ENCODE data around the gene CTNNA3.
"Not testable (repeated sequence)": the region's sequence is repeated elsewhere in the genome, so short reads cannot be mapped to it uniquely, and the experiment has no call there.

CTNNA3 gene

GRCh38 chr10:66466622-66467021, 1229.4 kb downstream of the CTNNA3 start:
- DNase-seq, result no peak

GRCh38 chr10:66463611-66464010, 1232.4 kb downstream of the CTNNA3 start:
- DNase-seq, result no peak

- no peak for DNase-seq
Observed at GRCh38 chr10:66457629-66458028, 1238.4 kb downstream of the CTNNA3 start.

DNA sequence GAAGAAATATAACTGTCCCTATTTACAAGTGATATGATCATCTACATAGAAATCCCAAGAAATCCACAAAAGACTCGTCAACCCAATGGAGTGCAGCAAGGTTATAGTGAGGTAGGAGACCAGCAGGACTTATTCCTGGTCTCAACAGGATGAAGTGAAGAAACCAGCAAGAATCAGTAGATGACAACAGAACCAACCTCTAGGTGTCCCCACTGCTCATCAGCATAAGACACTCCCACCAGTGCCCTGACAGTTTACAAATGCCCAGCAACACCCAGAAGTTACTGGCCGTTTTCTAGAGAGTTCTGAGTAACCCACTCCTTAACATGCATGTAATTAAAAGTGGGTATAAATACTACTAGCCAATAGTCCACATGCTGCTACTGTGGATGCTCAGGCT, 1240.7 kb downstream of the CTNNA3 start:
- peak; percentile 1 for DNase-seq

GRCh38 chr10:66440568-66440967, 1255.4 kb downstream of the CTNNA3 start:
- DNase-seq, result no peak

DNA sequence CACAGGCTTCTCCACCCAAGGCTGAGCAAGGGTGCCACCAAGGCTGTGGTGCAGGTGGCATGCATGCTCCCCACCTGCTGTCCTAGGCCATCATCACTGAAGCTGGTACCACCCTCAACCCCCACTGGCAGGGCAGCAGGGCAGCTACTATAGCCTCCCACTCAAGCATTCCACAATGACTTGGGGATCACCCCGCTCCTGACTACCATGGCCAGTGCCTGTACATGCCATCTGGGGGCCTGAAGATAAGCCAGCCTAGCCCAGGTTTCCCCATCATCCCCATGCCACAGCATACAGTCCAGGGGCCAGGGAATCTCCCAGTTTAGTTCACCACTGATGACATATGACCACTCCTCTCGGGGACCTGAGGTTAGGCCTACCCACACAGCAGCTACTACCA, 1281.1 kb downstream of the CTNNA3 start:
- DNase-seq, result no peak

GRCh38 chr10:66405566-66405965, 1290.4 kb downstream of the CTNNA3 start:
- DNase-seq, result no peak

GRCh38 chr10:66398669-66399068, 1297.3 kb downstream of the CTNNA3 start:
- DNase-seq, result no peak

GRCh38 chr10:66394342-66395063, 1301.5 kb downstream of the CTNNA3 start:
- no peak for DNase-seq

GRCh38 chr10:66390926-66391325, 1305.1 kb downstream of the CTNNA3 start:
- DNase-seq, result no peak

- DNase-seq, result no peak
Observed at GRCh38 chr10:66381045-66381444, 1315.0 kb downstream of the CTNNA3 start.

DNA sequence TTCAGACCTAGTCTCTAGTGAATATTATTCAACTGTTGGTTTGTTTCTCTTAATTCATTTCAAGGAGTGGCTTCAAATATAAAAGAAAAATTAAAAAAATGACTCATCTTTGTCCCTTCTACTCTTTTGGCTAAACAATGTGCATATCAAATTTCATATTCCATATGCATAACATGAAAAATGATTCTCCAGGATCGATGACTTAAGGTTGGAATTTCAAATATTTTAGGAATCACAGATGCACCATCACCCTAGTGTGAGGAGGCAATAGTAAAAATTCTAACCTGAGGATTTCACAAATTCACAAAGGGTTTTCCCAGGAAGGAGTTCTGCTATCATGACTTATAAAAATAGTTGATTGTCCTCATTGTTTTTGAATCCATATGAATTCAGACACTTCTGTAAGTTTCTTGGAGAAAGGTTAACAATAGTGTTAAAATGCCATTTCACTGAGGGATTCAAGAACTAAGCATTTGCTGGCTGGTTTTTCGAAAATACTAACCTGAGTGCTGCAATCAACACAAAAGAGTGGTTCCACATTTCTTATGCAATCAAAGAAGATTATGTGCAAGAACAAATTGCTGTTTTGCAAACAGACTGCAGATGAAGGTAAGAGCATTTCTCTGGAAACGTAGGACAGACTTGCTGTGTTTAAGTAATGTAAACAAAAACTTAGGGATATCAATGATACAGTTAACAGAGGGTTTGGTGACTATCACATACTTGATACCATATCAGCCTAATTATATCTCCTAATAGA, 1317.7 kb downstream of the CTNNA3 start:
- DNase-seq, result no peak

- no peak for DNase-seq
Observed at GRCh38 chr10:66368146-66368545, 1327.8 kb downstream of the CTNNA3 start.

DNA sequence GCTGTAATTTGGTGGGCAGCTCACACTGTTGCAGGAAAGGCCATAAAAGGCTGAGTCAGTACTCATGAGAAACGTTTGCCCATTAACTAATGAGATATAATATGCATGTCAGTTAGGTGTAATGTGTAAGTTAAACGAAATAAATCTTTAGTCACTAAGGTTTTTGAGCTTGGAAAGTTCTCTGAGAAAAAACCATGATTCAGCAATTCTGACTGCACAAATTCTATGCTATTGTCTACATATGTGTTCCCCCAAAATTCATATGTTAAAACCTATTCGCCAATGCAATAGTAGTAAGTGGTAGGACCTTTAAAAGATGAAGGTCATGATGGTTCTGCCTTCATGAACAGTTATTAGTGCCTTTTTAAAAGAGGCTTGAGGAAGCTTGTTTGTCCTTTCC, 1329.8 kb downstream of the CTNNA3 start:
- no peak for DNase-seq

DNA sequence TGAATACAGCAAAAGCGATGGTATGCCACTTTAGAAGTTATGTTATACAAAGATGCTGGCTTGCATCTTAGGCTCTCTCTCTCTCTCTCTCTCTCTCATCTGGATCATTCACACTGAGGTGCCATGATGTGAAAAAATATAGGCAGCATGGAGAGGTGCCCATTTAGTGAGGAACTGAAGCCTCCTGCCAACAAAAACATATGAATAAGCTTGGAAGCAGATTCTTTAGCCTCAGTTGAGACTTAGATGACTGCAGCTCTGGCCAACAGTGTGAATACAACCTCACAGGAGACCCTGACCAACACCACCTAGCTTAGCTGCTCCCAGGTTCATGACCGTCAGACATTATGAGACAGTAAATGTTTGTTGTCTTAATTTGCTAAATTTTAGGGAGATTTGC, 1330.3 kb downstream of the CTNNA3 start:
- no peak for DNase-seq

GRCh38 chr10:66362522-66362921, 1333.5 kb downstream of the CTNNA3 start:
- no peak for DNase-seq

DNA sequence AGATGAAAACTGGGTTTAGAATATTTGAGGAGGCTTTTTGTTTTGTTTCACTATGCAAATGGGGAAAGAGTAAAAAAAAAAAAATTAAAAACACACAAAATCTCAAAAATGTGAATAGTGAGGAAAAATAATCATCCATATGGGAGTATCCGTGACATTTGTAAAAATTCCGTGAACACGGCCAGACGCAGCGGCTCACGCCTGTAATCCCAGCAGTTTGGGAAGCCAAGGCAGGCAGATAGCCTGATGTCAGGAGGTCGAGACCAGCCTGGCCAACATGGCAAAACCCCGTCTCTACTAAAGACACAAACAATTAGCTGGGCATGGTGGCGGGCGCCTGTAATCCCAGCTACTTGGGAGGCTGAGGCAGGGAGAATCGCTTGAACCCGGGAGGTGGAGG, 1342.2 kb downstream of the CTNNA3 start:
- DNase-seq, result not testable (repeated sequence)

DNA sequence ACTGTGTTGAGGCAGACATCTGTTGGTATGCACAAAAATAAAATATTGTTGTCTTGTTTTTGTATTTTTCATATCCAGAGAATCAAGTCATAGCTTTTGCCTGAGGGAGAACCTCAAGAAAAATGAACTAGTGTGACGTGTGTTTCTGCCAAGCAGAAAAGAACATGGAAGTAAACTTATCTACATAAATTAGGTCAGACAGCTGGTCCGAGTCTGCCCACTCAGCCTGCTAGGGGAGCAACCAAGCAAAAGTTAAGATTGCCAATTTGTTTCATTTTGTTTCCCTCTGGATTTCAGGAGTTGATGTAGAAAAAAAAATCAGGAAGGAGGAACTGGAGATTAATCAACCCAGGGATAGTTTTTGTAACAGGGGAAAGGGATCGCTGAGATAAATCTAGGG, 1342.6 kb downstream of the CTNNA3 start:
- DNase-seq, result no peak

- no peak for DNase-seq
Observed at GRCh38 chr10:66350622-66351399, 1345.2 kb downstream of the CTNNA3 start.

DNA sequence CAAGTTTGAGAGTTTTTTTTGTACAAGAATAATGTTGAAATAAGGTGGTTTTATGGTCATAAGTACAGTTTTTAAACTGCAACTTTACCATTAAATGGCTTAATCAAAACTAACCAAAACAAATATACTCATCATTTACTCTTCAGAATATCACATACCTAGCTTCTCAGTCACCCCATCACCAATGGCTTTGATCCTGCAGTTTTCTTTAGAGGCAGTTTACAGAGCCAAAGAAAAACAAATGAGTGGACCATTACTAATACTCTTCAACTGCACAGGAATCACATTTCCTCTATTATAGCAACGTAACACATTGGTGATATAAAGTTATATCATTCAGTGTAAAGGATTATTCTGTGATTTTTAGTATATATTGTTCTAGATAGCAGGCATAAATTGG, 1346.3 kb downstream of the CTNNA3 start:
- no peak for DNase-seq

GRCh38 chr10:66349076-66349475, 1346.9 kb downstream of the CTNNA3 start:
- no peak for DNase-seq

GRCh38 chr10:66337211-66337610, 1358.8 kb downstream of the CTNNA3 start:
- no peak for DNase-seq

GRCh38 chr10:66336791-66337190, 1359.2 kb downstream of the CTNNA3 start:
- DNase-seq, result no peak

DNA sequence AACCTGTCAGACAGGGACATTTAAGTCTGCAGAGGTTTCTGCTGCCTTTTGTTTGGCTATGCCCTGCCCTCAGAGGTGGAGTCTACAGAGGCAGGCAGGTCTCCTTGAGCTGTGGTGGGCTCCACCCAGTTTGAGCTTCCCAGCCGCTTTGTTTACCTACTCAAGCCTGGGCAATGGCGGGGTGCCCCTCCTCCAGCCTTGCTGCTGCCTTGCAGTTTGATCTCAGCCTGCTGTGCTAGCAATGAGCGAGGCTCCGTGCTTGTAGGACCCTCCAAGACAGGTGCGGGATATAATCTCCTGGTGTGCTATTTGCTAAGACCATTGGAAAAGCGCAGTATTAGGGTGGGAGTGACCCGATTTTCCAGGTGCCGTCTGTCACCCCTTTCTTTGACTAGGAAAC, 1360.2 kb downstream of the CTNNA3 start:
- DNase-seq, result not testable (repeated sequence)

All from hematopoietic multipotent progenitor cell treated with erythropoietin and hydrocortisone succinate and interleukin-3 and kit ligand, for 4 days (in vitro differentiated cells).